Activated CD8-positive, alpha-beta T cell treated with anti-CD3 and anti-CD28 coated beads for 36 hours (primary cell): ENCODE data around the gene GLRA2. TPM values are rescaled to one million over a fixed set of nuclear protein-coding genes. Genes with fewer than 3 reads are reported as not detected.

Source experiments
- ATAC-seq: fragments of 200-7000 bp; cut with Tn5 transposase; one replicate; pipeline ENCODE4 v1.10.0; 2021; ENCODE audit warnings: mild to moderate bottlenecking, moderate library complexity
- CTCF ChIA-PET: fragments of 350-600 bp; sonication (Branson Sonifier 250); formaldehyde crosslinking; loops from one replicate; lab custom pipeline; 2021; ENCODE audit warnings: antibody characterized with exemption; lab: Charles Lee
- POLR2A ChIA-PET: fragments of 350-600 bp; sonication (Branson Sonifier 250); formaldehyde crosslinking; loops from one replicate; lab custom pipeline; 2021; ENCODE audit warnings: antibody characterized with exemption; lab: Charles Lee
- DNase-seq: peaks from one replicate; pipeline ENCODE4 v3.0.0-alpha.2; 2020
- H3K27ac Mint-ChIP-seq: one replicate; pipeline ENCODE4 v1.8.0; 2021; ENCODE audit warnings: mild to moderate bottlenecking, mixed read lengths
- H3K27me3 Mint-ChIP-seq: one replicate; pipeline ENCODE4 v1.8.0; 2021; ENCODE audit warnings: mixed read lengths
- H3K36me3 Mint-ChIP-seq: one replicate; pipeline ENCODE4 v1.8.0; 2021; ENCODE audit warnings: low read depth, mixed read lengths
- H3K4me1 Mint-ChIP-seq: one replicate; pipeline ENCODE4 v1.8.0; 2021; ENCODE audit warnings: low read depth, mixed read lengths
- H3K4me3 Mint-ChIP-seq: one replicate; pipeline ENCODE4 v1.8.0; 2021; ENCODE audit warnings: mild to moderate bottlenecking, moderate library complexity, mixed read lengths
- H3K9me3 Mint-ChIP-seq: one replicate; pipeline ENCODE4 v1.8.0; 2021; ENCODE audit warnings: mixed read lengths
- intact Hi-C: fragments of 100-400 bp; cut with micrococcal nuclease; formaldehyde crosslinking; loops from one replicate; pipeline ENCODE4 v1.10.0; 2022
- total RNA-seq, 2 experiments: library from RNA; stranded (reverse); gene quantifications; one replicate each; pipeline ENCODE4 v1.2.3, GENCODE V29; 2021
- TF ChIP-seq, protein P1 (sequence below): fragments of 200-600 bp; IDR thresholded peaks from one replicate; pipeline ENCODE4 v1.8.0; 2022; ENCODE audit warnings: antibody characterized with exemption, mild to moderate bottlenecking

The GLRA2 gene
- total RNA-seq, 2 experiments from 2014 or later = not detected

- Mint-ChIP-seq H3K4me1 (no peaks in the 10 kb centered on the region), H3K9me3 (no peaks in the 10 kb centered on the region), H3K36me3 (no peaks in the 10 kb centered on the region), H3K4me3 (no peak overlapping the region), H3K27ac (no peak overlapping the region), H3K27me3 (peaks cover 7% of the 10 kb centered on the region)
- CTCF ChIA-PET = no interaction called here
- POLR2A ChIA-PET = no interaction called here
- intact Hi-C loops = no loop called here
- TF ChIP-seq, protein P1, sequence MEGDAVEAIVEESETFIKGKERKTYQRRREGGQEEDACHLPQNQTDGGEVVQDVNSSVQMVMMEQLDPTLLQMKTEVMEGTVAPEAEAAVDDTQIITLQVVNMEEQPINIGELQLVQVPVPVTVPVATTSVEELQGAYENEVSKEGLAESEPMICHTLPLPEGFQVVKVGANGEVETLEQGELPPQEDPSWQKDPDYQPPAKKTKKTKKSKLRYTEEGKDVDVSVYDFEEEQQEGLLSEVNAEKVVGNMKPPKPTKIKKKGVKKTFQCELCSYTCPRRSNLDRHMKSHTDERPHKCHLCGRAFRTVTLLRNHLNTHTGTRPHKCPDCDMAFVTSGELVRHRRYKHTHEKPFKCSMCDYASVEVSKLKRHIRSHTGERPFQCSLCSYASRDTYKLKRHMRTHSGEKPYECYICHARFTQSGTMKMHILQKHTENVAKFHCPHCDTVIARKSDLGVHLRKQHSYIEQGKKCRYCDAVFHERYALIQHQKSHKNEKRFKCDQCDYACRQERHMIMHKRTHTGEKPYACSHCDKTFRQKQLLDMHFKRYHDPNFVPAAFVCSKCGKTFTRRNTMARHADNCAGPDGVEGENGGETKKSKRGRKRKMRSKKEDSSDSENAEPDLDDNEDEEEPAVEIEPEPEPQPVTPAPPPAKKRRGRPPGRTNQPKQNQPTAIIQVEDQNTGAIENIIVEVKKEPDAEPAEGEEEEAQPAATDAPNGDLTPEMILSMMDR = no peak
- no peak for ATAC-seq
- DNase-seq = no peak
These were observed 19.8 kb upstream of the GLRA2 start for GRCh38 chrX:14509325-14510057.

GRCh38 chrX:14528629-14529289 lies 577 bp upstream of the GLRA2 start:
- no peak for ATAC-seq
- ChIA-PET CTCF (interaction anchor here (0.6 to 2.3 kb wide), 6 partner anchors 9 to 614 kb away, joined by 3 to 8 read pairs (median 4); no protein-coding TSS in a partner anchor), POLR2A (no interaction called here)
- H3K4me1 Mint-ChIP-seq = peaks cover 2% of the 10 kb centered on the region
- no peak overlapping the region for H3K27ac Mint-ChIP-seq
- no peaks in the 10 kb centered on the region for H3K9me3 Mint-ChIP-seq
- H3K36me3 Mint-ChIP-seq = no peaks in the 10 kb centered on the region
- TF ChIP-seq, protein P1 = no peak
- peaks cover 7% of the 10 kb centered on the region for H3K27me3 Mint-ChIP-seq
- intact Hi-C loops = loop anchor here (10.0 kb wide), 1 partner anchor 434 kb away; no protein-coding TSS in a partner anchor
- H3K4me3 Mint-ChIP-seq = no peak overlapping the region
- peak; percentile 72 for DNase-seq

DNA sequence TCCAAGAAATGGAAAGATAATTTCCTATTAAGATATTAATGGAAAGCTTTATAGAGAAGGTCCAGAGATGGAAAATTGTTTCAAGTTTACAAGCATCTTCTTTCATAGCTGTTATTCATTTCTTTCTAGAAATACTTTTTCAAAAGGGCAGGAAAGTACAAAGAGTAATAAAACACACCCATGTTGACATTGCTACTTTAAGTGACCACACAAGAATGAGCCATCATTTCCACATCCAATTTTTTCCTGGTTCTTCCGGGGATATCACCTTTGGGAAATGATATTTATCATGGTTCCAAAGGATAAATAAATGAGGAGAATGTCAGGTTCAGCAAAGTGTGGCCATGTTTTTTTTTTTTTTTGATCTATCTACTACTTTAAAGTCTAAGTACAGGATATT lies 4.5 kb downstream of the GLRA2 start:
- Mint-ChIP-seq H3K4me1 (peaks cover 2% of the 10 kb centered on the region), H3K36me3 (no peaks in the 10 kb centered on the region), H3K9me3 (no peaks in the 10 kb centered on the region), H3K27me3 (peaks cover 8% of the 10 kb centered on the region), H3K4me3 (no peak overlapping the region), H3K27ac (no peak overlapping the region)
- CTCF ChIA-PET = interaction anchor here (0.7 kb wide), 1 partner anchor 145 kb away, joined by 3 read pairs; no protein-coding TSS in a partner anchor
- POLR2A ChIA-PET = no interaction called here
- intact Hi-C loops = no loop called here
- TF ChIP-seq, protein P1 = no peak
- ATAC-seq (no peak), DNase-seq (no peak)

DNA sequence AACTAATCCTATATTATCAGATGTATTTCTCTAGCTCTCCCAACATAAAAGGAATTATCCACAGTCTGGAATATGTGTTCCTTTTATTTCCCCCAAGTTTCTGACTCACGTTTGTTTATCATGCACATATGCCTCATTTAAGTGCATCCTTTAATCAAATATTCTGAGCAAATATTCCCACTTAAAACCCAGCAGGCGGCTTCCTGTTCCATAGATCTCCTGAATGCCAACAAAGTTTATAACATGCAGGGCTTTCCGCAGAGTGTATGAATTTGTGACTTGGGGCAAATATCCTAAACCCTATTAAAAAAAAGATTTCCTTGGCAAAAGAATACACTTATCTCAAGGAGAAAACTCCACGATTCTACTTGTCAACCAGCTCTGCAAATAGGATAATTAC lies 16.9 kb downstream of the GLRA2 start:
- ChIA-PET POLR2A (no interaction called here), CTCF (no interaction called here)
- DNase-seq = no peak

More for the DNA sequence above, 16.9 kb downstream of the GLRA2 start:
- intact Hi-C loops = no loop called here
- no peaks in the 10 kb centered on the region for H3K27me3 Mint-ChIP-seq
- no peaks in the 10 kb centered on the region for H3K4me1 Mint-ChIP-seq
- H3K9me3 Mint-ChIP-seq = no peaks in the 10 kb centered on the region
- no peaks in the 10 kb centered on the region for H3K36me3 Mint-ChIP-seq
- ATAC-seq = no peak
- TF ChIP-seq, protein P1 = no peak
- no peak overlapping the region for H3K27ac Mint-ChIP-seq
- no peak overlapping the region for H3K4me3 Mint-ChIP-seq
